ENCODE results near the gene ADAMTS6. TPM values are rescaled to one million over a fixed set of nuclear protein-coding genes. Genes with fewer than 3 reads are reported as not detected.

The ADAMTS6 gene
- total RNA-seq, 4 donors from 2014 or later, result 0.23 to 3.8 (median 1.0) TPM

GRCh38 chr5:65121880-65122436 is 359.8 kb downstream of the ADAMTS6 start:
- Histone ChIP-seq H3K36me3 (no peaks in the 10 kb centered on the region), H3K9me3 (no peaks in the 10 kb centered on the region), H3K4me1 (peaks cover 0 to 13% (median 3%) of the 10 kb centered on the region in 3 donors), H3K27me3 (no peaks in the 10 kb centered on the region), H3K27ac (no peak overlapping the region), H3K4me3 (no peak overlapping the region)
- intact Hi-C loops (cut with DNase I), result no loop called here
- WGBS, 2 donors, result 89 to 100% methylated on average over 4 to 10 of the region's 10 CpGs
- no peak for TF ChIP-seq POLR2A (IDR thresholded peaks at IDR 0.05)
- TF ChIP-seq CTCF (IDR thresholded peaks at IDR 0.05), result no peak
- DNase-seq, result no peak

- no peak for TF ChIP-seq CTCF (IDR thresholded peaks at IDR 0.05)
- no peak for TF ChIP-seq POLR2A (IDR thresholded peaks at IDR 0.05)
- no peaks in the 10 kb centered on the region for H3K36me3 ChIP-seq
- H3K4me1 ChIP-seq, result peaks cover 0 to under 1% (median 0%) of the 10 kb centered on the region in 3 donors
- no peak for DNase-seq
- H3K4me3 ChIP-seq, result no peak overlapping the region
- intact Hi-C loops (cut with DNase I), result no loop called here
- no peak overlapping the region for H3K27ac ChIP-seq
- H3K9me3 ChIP-seq, result no peaks in the 10 kb centered on the region
- H3K27me3 ChIP-seq, result no peaks in the 10 kb centered on the region
- 32 to 41% methylated on average over 2 of the region's 2 CpGs for WGBS, 2 donors
Measured at GRCh38 chr5:65120371-65120967, 361.3 kb downstream of the ADAMTS6 start.

DNA sequence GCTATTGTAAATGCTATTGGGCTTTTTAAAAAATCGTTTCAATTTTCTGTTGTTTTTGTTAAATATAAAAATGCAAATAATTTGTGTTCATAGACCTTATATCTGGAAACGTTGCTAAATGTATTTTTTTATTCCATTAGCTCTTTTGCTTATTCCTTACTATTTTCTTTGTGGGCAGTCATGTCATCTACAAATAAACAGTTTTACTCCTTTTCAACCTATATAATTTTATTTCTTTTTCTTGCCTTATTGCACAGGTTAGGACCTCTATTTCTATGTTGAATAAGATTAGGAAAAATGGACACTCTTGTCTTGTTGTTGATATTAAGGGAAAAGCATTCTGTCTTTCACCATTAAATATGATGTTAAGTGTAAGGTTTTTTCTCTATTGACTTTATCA is 364.2 kb downstream of the ADAMTS6 start:
- WGBS, 2 donors, result 63 to 71% methylated on average over 2 of the region's 2 CpGs
- TF ChIP-seq POLR2A (IDR thresholded peaks at IDR 0.05), result no peak
- no peak for TF ChIP-seq CTCF (IDR thresholded peaks at IDR 0.05)
- DNase-seq, result no peak
- H3K4me3 ChIP-seq, result no peak overlapping the region
- H3K36me3 ChIP-seq, result no peaks in the 10 kb centered on the region
- H3K27me3 ChIP-seq, result no peaks in the 10 kb centered on the region
- no peak overlapping the region for H3K27ac ChIP-seq
- intact Hi-C loops (cut with DNase I), result no loop called here
- H3K4me1 ChIP-seq, result no peaks in the 10 kb centered on the region
- H3K9me3 ChIP-seq, result no peaks in the 10 kb centered on the region

DNA sequence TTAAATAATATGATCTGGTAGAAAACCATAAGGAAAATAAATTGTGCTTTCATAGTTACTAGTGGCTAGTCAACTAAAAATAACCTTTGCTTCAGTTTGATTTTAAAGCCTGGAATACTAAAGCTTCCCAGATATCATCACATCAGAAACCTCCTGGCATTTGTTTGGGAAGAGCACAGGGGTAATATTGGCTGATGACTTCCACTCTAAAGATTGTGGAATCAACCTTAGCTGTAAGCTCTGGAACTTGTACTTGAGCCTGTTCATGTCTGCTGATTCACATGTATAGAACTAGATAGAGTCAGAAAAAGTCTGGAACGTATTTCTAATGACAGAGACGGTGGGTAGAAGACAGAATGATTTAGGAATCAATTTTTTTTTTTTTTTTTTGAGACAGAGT is 367.9 kb downstream of the ADAMTS6 start:
- intact Hi-C loops (cut with DNase I), result no loop called here
- no peaks in the 10 kb centered on the region for H3K36me3 ChIP-seq
- no peaks in the 10 kb centered on the region for H3K4me1 ChIP-seq
- 73 to 81% methylated on average over 2 of the region's 2 CpGs for WGBS, 2 donors
- H3K4me3 ChIP-seq, result no peak overlapping the region
- H3K9me3 ChIP-seq, result no peaks in the 10 kb centered on the region
- no peak for TF ChIP-seq CTCF (IDR thresholded peaks at IDR 0.05)
- TF ChIP-seq POLR2A (IDR thresholded peaks at IDR 0.05), result no peak
- no peak for DNase-seq
- no peak overlapping the region for H3K27ac ChIP-seq
- H3K27me3 ChIP-seq, result no peaks in the 10 kb centered on the region

GRCh38 chr5:65111961-65112658 is 369.6 kb downstream of the ADAMTS6 start:
- DNase-seq, result no peak
- Histone ChIP-seq H3K4me3 (no peak overlapping the region), H3K27me3 (no peaks in the 10 kb centered on the region), H3K4me1 (no peaks in the 10 kb centered on the region), H3K36me3 (no peaks in the 10 kb centered on the region), H3K27ac (no peak overlapping the region), H3K9me3 (no peaks in the 10 kb centered on the region)
- intact Hi-C loops (cut with DNase I), result no loop called here
- 77 to 86% methylated on average over 11 to 12 of the region's 12 CpGs for WGBS, 2 donors
- TF ChIP-seq POLR2A (IDR thresholded peaks at IDR 0.05) (no peak), CTCF (IDR thresholded peaks at IDR 0.05) (no peak)

Data from esophagus squamous epithelium (tissue), 5 donors.